GM21825 (cell line): ENCODE data around the gene SH3BP4.
"Not testable (repeated sequence)": the region's sequence is repeated elsewhere in the genome, so short reads cannot be mapped to it uniquely, and the experiment has no call there.

Experiments used
- ATAC-seq: cut with Tn5 transposase; IDR thresholded peaks from one replicate; pipeline ENCODE4 v1.9.1; 2021; ENCODE audit warnings: mild to moderate bottlenecking, moderate library complexity; ENCODE audit not compliant: unreplicated experiment

Gene SH3BP4

GRCh38 chr2:235011929-235012631, 60.3 kb downstream of the SH3BP4 start:
- ATAC-seq: no peak

- ATAC-seq: no peak
Measured at GRCh38 chr2:235017441-235017840, 65.6 kb downstream of the SH3BP4 start.

GRCh38 chr2:235018838-235019237, 67.0 kb downstream of the SH3BP4 start:
- ATAC-seq: no peak

GRCh38 chr2:235020141-235020540, 68.3 kb downstream of the SH3BP4 start:
- ATAC-seq: not testable (repeated sequence)

DNA sequence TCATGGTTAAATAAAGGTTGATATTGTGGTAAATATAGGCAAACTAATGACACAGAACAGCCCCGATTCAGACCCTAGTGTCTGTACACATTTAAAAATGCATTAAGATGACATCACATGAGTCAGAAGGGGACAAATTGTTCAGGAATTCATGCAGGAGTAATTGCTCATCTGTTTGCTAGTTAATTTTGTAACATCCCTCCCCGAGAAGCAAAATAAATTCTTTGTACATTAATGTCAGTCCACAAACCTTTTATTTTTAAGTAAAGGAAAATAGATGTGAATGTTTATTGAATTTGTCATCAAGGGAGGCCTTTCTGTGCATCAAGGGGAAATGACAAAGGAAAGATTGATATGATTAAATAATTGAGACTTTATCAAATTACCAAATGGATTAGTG, 69.9 kb downstream of the SH3BP4 start:
- no peak for ATAC-seq

GRCh38 chr2:235024191-235024860, 72.5 kb downstream of the SH3BP4 start:
- no peak for ATAC-seq

DNA sequence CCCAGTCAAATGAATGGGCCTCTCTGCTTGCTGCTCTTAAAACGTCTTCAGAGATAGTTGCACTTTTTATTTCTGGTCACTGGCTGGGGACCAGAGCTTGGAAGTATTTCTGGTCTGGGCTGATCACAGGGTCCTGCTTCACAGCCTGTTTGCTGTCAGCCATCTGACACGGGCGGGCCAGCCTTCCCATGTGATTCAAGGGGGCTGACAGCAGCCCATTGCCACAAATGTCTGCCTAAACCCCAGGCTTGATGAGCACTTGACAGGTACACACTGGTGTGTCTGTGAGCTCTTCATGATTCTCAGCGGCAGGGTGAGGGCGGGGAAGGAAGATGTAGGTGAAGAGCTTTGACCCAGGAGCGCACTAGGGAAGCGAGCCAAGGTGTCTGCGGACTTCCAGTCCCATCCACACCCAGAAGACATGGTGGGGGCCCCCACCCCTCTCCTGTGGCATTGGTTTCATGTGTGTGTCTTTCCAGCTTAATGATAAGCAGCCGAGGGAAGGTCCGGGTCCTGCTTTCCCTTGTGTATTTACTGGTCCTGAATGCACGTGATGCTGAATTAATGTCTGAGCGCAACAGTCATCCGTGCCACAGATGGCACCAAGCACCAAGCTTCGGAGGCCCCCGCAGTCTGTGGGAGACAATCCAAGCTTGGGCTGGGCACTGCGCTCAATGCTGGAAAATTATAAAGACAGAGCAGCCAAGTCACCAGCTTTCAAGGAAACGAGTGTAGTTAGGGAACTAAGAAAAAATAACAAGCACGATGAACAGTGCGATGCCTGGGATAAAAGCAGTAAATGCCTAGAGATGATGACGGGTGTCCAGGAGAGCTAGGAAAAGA, 73.3 kb downstream of the SH3BP4 start:
- ATAC-seq: no peak

GRCh38 chr2:235025800-235026536, 74.2 kb downstream of the SH3BP4 start:
- ATAC-seq: no peak

GRCh38 chr2:235026649-235027557, 75.1 kb downstream of the SH3BP4 start:
- no peak for ATAC-seq

- no peak for ATAC-seq
Measured at GRCh38 chr2:235027558-235028214, 75.9 kb downstream of the SH3BP4 start.

DNA sequence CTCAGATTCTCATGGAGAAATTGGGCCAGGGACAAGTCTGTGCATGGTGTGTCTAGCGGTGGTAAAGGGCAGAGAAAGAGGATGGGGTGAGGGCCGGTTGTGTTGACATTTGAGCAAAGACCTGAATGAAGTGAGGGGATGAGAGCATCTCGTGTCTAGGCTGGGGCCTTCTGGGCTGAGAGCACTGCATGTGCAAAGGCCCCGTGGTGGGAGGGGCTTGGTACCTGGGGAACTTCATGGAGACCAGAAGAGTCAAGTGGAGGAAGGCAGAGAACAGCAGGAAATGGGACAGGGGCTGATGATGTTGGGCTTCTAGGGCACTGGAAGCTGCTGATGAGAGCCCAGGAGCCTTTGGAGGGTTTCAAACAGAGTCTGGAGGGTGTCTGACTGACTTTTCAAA, 76.8 kb downstream of the SH3BP4 start:
- ATAC-seq: no peak

DNA sequence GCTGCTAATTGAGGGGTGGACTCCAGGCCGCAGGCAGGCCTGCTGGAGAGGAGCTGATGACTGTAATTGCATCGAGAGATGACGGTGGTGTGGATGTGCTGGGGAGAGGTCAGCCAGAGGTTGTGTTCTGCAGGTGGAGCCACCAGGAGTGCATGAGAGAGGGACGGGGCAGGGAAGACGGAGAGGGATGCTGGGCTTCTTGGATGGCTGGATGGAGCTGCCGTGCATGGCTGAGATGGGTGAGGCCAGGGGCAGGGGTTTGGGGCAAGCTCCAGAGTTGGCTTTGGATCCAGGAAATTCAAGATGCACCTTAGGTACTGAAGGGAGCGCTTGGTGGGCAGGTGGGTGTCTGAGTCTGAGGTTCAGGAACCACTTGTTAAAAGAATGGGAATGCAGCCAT, 77.2 kb downstream of the SH3BP4 start:
- no peak for ATAC-seq

- ATAC-seq: no peak
Measured at GRCh38 chr2:235030126-235030525, 78.3 kb downstream of the SH3BP4 start.

GRCh38 chr2:235030936-235031335, 79.1 kb downstream of the SH3BP4 start:
- no peak for ATAC-seq

- ATAC-seq: no peak
Measured at GRCh38 chr2:235031686-235032373, 80.0 kb downstream of the SH3BP4 start.

DNA sequence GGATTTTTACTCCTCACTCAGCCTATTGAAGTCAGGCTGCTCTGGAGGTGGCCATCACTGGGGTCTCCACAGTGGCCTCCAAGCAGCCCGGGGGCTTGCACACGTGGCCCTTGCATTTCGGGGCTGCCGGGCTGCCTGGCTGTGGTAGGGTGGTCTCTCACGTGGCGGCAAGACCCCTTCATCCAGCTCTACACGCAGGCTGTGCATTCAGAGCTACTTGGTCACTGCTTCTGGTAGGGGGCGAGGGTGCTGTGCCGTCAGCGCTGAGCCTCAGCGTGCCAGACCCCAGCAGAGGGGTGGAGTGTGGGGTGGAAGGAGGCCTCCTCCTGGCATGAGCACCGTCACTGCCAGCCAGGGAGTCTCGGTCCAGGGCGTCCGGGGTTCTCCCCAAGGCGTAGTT, 80.6 kb downstream of the SH3BP4 start:
- no peak for ATAC-seq

DNA sequence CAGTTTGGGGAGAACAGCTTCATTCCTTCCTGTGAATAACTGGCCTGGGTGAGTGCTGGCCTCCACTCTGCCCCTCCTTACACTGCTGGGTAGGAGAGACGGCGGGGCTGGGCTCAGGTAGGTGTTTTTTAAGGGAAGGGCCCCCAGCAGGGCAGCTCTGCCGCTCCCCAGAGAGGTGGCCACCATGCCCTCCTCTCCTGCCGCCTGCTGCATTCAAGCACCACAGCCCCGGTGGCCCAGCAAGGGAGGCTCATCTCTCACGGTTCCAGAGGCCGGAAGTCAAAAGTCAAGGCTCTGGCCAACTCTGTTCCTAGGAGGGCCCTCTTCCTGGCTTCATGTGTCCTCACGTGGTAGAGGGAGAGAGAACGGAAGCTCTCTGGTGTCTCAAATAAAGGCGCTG, 81.1 kb downstream of the SH3BP4 start:
- no peak for ATAC-seq

DNA sequence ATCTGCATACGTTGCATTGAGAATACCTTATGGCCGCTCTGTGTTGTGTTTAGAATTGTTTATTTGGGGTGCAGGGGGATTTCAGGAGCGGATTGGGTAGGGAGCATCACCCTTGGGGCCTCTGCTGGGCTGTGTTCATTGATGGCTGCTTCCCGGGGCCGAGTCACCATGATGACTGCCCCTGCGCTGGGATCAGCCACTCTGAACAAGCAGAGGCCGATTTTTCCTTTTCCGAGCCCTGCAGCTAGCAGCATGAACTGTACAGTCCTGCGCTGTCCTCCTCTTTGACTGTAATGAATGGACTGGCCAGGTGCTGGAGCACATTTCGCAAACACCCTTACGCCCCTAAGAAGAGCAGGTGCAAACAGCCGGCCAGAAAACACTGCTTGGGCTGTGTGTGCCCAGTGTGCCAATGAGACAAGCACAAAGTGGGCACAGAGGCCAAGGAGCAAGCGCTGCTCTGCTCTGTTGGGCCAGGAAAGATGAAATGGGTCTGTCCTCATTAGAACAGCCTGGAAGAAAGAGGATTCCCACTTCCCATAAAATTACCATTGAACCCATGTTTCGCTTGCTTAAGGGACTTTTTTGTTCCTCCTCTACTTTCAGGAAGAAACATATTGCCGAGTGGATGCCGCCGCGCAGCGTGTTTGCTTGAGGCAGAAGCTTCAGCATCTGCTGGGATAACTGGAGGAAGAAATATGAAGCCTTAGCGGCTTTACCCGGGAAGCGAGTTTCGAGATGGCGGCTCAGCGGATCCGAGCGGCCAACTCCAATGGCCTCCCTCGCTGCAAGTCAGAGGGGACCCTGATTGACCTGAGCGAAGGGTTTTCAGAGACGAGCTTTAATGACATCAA, 82.7 kb downstream of the SH3BP4 start:
- ATAC-seq: no peak
